SIG-M5 treated with dmso at 0.1 percent for 504 hours (cell line): ENCODE measurements around the gene RAB15.
A peak's percentile ranks its signal among the peaks of the same experiment; 100 is the strongest.

Experiments used
- DNase-seq: peaks from one replicate; lab custom pipeline; 2025; ENCODE audit not compliant: unreplicated experiment; lab: John Stamatoyannopoulos, UW

The RAB15 gene

DNA sequence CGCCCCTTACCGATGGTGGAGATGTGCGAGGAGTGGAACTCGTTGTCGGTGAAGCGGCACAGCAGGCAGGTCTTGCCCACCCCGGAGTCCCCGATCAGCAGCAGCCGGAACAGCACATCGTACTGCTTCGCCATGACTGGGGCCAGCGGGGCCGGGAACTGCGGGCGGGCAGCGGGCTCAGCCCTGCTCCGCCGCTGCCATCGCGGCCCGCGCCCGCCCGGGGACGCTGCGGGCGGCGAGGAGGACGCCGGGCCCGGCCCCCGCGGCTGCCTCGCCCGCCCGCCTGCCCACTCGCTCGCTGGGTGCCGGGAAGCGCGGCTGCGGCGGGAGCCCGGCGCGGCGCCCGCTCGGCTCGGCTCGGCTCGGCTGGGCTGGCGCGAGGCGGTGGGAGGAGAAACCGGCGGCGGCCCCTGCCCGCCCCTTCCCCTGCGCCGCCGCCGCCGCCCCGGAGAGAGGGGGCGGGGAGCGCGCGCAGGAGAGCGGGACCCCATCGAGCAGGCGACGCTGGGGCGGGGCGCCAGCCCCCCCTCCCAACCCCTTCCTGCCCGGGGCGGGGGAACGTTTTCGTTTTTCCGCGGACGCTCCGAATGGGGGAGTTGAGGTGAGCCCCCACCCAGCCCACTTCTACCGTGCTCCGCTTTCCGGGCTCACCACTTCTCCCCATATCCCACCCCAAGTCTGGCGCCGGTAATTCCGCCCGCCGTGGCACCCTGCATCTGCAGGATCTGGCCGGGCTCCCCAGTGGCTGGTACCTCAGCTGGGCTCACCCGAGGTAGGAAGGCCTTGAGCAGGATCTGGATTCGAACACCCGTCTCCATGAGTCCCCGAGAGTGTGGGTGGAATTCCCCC, at the start of gene RAB15:
Gene RAB15, minus strand, starts transcription at position 394 of the 849 bp plus-strand sequence. Its CDS starts 260 bp downstream, at position 134.
- DNase-seq = no peak

DNA sequence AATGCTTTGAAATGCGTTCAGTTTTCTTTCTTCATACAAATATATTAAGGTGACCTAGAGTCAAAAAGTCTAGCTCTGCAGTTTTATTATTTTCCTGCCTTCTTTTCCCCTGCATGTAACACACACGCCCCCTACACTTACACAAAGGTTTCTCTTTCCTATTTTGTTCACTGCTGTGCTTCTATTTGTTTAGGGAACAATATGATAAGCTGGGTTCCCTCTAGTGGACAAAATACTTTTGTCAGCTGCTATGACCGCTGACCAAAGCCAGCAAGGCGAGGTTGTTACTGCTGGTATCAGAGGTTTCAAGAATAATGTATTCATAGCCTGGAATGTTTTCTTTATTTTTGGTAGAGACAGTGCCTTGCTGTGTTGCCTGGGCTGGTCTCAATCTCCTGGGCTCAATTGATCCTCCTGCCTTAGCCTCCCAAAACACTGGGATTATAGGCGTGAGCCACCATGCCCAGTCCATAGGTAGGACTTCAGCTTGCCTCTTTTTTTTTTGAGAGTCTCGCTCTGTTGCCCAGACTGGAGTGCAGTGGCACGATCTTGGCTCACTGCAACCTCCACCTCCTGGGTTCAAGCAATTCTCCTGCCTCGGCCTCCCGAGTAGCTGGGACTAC, 47.9 kb upstream of the RAB15 start:
- DNase-seq = peak; percentile 66

DNA sequence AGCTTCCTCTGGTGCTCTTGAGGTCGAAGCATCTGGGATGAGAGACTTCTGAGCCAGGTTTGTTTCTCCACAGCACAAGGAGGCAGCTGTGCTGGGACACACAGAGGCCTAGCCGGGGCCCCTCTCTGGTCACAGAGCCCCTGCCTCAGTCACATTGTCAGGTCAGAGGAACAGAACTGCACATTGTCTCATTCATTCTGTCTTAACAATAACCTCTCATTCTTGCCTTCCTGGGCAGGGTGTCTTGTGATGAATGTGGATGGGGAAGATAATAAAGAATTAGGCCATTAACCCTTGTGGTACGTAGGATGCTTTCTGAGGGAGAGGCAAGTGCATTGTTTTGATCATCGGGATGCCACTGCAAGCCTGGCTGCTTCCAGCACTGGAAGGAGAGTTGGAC, 44.3 kb upstream of the RAB15 start:
- no peak for DNase-seq

DNA sequence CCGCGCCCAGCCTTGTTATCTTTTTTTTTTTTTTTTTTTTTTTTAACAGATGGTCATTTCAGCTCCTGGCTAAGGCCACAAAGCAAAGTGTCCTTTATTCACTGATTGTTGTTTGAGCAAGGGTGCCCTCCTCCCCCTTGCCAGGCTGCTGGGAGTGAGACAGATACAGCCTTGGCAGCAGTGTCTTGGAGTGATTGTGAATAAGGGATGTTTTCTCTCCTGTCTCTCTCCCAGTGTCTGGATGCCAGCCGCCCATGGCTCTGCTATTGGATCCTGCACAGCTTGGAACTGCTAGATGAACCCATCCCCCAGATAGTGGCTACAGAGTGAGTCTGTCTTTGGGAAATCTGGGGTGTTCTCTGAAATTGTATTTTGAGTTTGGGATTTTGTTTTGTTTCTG, 43.3 kb upstream of the RAB15 start:
- DNase-seq = no peak

DNA sequence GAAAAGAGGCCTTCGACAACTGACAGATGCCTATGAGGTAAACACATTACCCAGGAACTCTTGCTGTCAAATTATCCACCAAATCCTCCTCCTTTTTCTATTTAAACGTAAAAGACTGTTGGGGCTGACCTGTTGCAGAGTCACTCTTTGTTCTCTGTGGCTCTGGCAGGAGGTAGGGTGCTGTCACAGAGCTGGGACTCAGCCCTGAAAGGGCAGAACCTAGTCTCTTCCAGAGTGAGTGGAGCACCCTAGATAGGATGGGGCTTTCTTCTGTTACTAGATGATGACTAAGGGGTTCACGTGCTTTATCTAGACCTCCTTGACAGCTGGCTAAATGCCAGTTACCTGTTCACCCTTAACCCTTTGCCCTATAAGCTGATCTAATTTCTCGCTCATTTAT, 40.2 kb upstream of the RAB15 start:
- DNase-seq = no peak

DNA sequence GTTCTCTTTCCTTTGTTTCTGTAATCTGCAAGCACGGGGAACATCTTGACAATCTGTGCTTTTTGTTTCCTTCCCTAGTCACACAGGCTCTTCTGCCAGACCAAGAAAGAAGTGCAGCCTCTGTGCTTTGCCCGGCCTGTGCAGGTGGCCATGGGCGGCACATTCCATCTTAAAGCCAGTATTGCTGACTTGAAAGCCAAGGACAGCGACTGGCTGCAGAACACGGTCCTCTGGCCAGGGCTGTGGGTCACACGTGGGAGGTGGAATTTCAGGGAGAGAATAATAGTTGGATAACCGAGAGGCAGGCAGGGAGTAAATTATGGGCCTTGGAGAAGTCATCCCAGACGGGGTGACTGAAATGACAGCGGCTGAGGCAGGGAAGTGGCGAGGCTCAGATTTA, 39.4 kb upstream of the RAB15 start:
- DNase-seq = no peak

GRCh38 chr14:65010211-65010931, 38.2 kb upstream of the RAB15 start:
- no peak for DNase-seq

GRCh38 chr14:65007202-65007601, 35.1 kb upstream of the RAB15 start:
- DNase-seq = no peak

DNA sequence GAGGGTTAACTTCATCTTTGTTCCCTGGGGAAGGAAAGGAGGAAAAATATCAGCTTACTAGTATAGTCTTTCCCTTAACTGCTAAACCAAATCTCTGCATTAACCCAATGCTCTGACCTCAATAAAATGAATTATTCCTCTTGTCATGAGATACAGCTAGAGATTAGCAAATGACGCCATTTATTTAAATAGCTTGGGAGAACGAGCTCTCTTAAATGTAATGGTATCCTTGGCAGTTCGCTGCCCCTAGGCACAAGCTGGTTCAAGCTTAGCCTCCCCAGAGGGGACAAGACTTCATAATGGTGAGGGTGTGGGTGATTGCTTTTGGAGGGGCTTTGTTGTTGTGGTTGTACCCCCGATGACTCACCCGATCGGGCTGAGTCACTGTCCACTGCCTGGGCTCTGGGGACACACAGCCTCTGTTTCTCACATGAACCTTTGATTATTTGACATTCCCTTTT, 34.2 kb upstream of the RAB15 start:
- DNase-seq = no peak

DNA sequence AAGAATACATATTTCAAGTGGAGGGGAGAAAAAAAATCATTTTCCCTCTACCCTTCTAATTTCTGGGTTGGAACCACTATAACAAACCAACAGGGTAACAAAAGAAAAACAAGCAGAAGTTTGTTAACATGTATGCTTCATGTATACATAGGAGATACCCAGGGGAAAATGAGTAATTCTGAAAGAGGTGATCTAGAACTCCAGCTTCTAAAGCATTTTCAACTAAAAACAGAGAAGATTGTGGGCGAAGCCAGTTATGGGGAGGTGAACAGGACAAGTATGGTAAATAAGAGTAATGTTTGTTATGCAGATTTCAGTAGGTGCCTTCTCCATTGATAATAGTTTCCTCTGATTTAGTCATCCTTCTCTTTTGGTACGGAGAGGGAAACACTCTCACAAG, 31.3 kb upstream of the RAB15 start:
- DNase-seq = no peak

GRCh38 chr14:65002586-65003210, 30.6 kb upstream of the RAB15 start:
- no peak for DNase-seq

DNA sequence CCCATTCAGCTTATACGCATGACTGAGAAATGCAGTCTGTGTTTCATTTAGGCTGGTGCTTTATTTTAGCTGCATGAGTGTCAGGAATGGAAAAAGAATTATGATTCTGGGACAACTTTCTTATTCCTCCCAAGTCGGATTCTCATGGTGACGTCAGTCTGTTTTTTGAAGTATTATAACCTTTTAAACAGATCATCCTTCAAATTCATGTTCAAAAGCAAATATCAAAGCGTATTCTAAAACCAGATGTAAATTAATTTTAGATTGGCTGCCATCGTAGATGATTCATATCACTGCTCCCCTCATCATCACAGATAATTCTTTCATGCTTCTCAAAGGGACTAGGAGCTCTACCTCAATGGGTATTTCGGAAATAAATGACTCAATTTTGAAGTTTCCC, 29.6 kb upstream of the RAB15 start:
- DNase-seq = no peak

DNA sequence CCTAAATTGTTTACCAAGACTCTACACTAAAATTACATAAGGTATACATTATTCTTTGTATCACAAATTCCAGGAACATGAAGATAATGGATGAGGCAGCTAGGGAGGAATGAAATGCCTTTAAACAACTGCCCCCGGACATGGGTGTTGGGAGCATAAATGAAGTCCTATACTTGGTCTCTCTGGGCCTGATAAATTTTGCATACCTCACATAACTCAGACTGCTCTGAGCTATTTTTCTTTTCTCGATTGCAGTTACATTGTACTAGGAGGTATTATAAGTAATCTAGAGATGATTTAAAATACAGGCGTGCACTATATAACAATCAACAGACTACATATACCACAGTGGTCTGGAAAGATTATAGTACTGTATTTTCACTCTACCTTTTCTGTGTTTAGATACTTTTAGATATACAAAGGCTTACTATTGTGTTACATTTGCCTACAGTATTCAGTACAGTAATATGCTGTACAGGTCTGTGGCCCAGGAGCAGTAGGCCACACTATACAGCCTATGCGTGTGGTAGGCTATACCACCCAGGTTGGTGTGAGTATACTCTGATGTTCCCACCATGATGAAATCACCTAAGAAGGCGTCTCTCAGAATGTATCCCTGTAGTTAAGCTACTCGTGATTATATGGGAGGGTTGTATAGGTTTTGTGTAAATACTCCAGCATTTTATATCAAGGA, 28.9 kb upstream of the RAB15 start:
- DNase-seq = no peak

DNA sequence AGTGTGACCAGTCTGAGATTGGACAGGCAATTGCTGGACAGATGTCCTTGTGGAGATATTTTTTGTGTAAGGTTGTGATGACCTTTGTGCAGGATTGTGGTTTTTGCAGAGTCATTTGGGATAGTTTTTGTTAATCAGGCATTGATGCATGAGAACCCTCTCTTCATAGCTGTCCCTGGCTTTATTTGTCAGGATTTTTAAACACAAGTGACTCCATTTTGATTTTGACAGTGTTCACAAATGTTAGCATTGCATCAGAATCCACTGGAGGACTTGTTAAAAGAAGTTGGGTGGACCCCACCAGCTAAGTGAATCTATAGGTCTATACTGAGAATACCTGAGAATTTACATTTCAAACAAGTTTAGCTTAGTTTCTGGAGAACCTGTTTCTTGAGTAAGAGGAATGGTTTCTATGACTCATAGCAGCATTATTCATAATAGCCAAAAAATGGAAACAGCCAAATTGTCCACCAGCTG, 26.4 kb upstream of the RAB15 start:
- no peak for DNase-seq

- peak; percentile 14 for DNase-seq
These were observed 25.1 kb upstream of the RAB15 start for GRCh38 chr14:64997108-64997794.

DNA sequence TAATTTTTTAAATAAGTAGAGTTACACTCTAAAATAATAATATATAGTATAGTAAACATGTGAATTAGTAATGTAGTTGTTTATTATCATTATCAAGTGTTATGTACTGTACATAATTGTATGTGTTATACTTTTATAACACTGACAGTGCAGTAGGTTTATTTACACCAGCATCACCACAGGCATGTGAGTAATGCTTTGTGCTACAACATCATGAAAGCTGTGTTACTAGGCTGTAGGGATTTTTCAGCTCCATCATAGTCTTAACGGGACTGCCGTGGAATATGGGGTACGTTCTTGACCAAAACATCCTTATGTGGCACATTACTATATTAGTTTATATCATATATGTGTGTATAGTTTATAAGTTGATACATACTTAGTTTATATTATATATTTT, 23.2 kb upstream of the RAB15 start:
- DNase-seq = no peak

DNA sequence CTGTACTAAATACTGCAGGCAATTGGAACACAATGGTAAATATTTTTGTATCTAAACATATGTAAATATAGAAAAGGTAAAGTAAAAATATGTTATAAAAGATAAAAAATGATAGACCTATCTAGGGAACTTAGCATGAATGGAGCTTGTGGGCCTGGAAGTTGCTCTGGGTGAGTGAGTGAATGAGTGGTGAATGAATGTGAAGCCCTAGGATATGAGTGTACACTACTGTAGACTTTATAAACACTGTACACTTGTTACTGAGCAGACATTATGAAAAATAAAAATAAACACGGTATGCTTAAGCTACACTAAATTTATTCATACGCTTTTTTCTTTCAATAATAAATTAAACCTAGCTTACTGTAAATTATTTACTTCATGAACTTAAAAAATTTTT, 22.4 kb upstream of the RAB15 start:
- DNase-seq = no peak

DNA sequence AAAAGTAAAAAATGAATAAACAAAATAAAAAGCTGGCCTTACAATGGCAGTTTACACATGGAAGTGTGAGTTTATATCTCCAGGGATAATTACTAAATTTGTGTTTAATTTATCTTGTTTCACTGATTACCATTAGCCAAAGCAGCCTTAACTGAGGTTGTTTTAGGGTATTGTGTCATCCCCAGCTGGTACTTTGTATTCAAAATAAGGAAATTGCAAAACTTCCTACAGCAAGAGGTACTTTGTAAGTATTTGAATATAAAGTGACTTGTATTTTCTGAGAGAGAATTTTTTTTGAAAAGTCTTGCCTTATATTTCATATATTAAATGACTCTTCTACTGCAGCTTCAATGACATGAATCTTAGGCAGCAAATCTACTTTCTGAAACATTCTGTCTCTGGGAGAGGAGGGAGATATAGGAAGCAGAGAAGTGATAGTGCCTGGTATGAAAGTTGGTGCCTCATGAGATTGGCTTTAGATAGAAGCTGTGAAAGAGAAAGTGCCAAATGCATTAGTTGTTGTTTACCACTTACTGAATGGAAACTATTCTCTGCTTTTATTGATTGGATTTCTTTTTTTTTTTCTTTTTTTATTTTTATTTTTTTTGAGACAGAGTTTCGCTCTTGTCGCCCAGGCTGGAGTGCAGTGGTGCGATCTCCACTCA, 21.3 kb upstream of the RAB15 start:
- peak; percentile 58 for DNase-seq

GRCh38 chr14:64992328-64992885, 20.3 kb upstream of the RAB15 start:
- DNase-seq = peak; percentile 32
